Fibroblast of skin of left biceps (primary cell): ENCODE measurements around the gene CMTM4.
"Not testable (repeated sequence)": the region's sequence is repeated elsewhere in the genome, so short reads cannot be mapped to it uniquely, and the experiment has no call there.

ENCODE experiments used
- DNase-seq, 2 experiments: peaks; one replicate each; pipeline ENCODE4 v3.0.0-alpha.2; 2013; ENCODE audit warnings: low read depth in 2 of 2

CMTM4 gene

GRCh38 chr16:66641387-66641786, 55.2 kb downstream of the CMTM4 start:
- no peak for DNase-seq

- no peak for DNase-seq
These were observed 55.7 kb downstream of the CMTM4 start for GRCh38 chr16:66640724-66641314.

GRCh38 chr16:66639091-66639885, 57.3 kb downstream of the CMTM4 start:
- no peak for DNase-seq

GRCh38 chr16:66637806-66638205, 58.7 kb downstream of the CMTM4 start:
- no peak for DNase-seq

- DNase-seq = no peak
These were observed 60.3 kb downstream of the CMTM4 start for GRCh38 chr16:66636199-66636598.

GRCh38 chr16:66635406-66635805, 61.1 kb downstream of the CMTM4 start:
- DNase-seq = no peak

GRCh38 chr16:66634527-66635196, 61.9 kb downstream of the CMTM4 start:
- DNase-seq = no peak

GRCh38 chr16:66631558-66631957, 65.0 kb downstream of the CMTM4 start:
- DNase-seq = not testable (repeated sequence)

GRCh38 chr16:66630561-66631260, 65.8 kb downstream of the CMTM4 start:
- not testable (repeated sequence) for DNase-seq

GRCh38 chr16:66629856-66630255, 66.7 kb downstream of the CMTM4 start:
- DNase-seq = no peak

GRCh38 chr16:66627611-66628378, 68.7 kb downstream of the CMTM4 start:
- not testable (repeated sequence) for DNase-seq

GRCh38 chr16:66623755-66624154, 72.8 kb downstream of the CMTM4 start:
- DNase-seq = no peak

GRCh38 chr16:66622863-66623262, 73.7 kb downstream of the CMTM4 start:
- DNase-seq = no peak

GRCh38 chr16:66621973-66622372, 74.6 kb downstream of the CMTM4 start:
- DNase-seq = no peak

GRCh38 chr16:66620429-66620795, 76.1 kb downstream of the CMTM4 start:
- DNase-seq = no peak

- DNase-seq = peak; percentile 73 to 75
These were observed 76.8 kb downstream of the CMTM4 start for GRCh38 chr16:66619534-66620428.

GRCh38 chr16:66618588-66619375, 77.8 kb downstream of the CMTM4 start:
- peak; percentile 82 to 83 for DNase-seq

GRCh38 chr16:66617728-66618127, 78.8 kb downstream of the CMTM4 start:
- DNase-seq = no peak

GRCh38 chr16:66617010-66617434, 79.5 kb downstream of the CMTM4 start:
- no peak for DNase-seq

- no peak for DNase-seq
These were observed 80.0 kb downstream of the CMTM4 start for GRCh38 chr16:66616592-66616991.
